IMR-90 (cell line): Measurements from ENCODE around the gene KLF7. TPM values are rescaled to one million over a fixed set of nuclear protein-coding genes. Genes with fewer than 3 reads are reported as not detected.

ENCODE experiments used
- ATAC-seq: fragments of 200-7000 bp; cut with Tn5 transposase; 2 replicates; pipeline ENCODE4 v1.9.1; 2020; ENCODE audit warnings: low read depth, mild to moderate bottlenecking, moderate library complexity
- BruUV-seq: library from RNA; stranded (reverse); fragments of 400-500 nt; replicated peaks from 2 replicates; lab custom pipeline; 2021; lab: Mats Ljungman, UMichigan
- CTCF ChIA-PET: fragments of 300-600 bp; formaldehyde crosslinking; extraction: SDS; loops from one replicate; lab custom pipeline; 2021; ENCODE audit warnings: antibody characterized with exemption; lab: Yijun Ruan, JAX
- POLR2A ChIA-PET: fragments of 300-600 bp; sonication (Branson Sonifier 250); formaldehyde crosslinking; loops from one replicate; lab custom pipeline; 2022; ENCODE audit warnings: antibody characterized with exemption; ENCODE audit not compliant: unreplicated experiment; lab: Charles Lee
- DNase-seq: peaks from one replicate; pipeline ENCODE4 v3.0.0; 2013
- H2AFZ ChIP-seq: replicated peaks from 2 replicates; pipeline ENCODE3; 2013; ENCODE audit warnings: low read length, mild to moderate bottlenecking; ENCODE audit not compliant: poor library complexity
- H2AK5ac ChIP-seq: 2 replicates; pipeline ENCODE4 v1.6.1; 2013; ENCODE audit warnings: low read depth, low read length, inconsistent platforms
- H2AK9ac ChIP-seq: replicated peaks from 2 replicates; pipeline ENCODE3; 2013; ENCODE audit warnings: mild to moderate bottlenecking, low read depth, low read length, moderate library complexity; ENCODE audit not compliant: poor library complexity
- H2BK120ac ChIP-seq: 2 replicates; pipeline ENCODE4 v1.6.1; 2013; ENCODE audit warnings: low read depth, low read length, inconsistent platforms
- H2BK15ac ChIP-seq: 3 replicates; pipeline ENCODE4 v1.6.1; 2013; ENCODE audit warnings: low read depth, low read length, inconsistent platforms
- H2BK20ac ChIP-seq: 2 replicates; pipeline ENCODE4 v1.6.1; 2013; ENCODE audit warnings: low read depth, mild to moderate bottlenecking, inconsistent platforms, low read length, moderate library complexity
- H2BK5ac ChIP-seq: 2 replicates; pipeline ENCODE4 v1.6.1; 2013; ENCODE audit warnings: mild to moderate bottlenecking, low read depth, low read length, inconsistent platforms; ENCODE audit not compliant: poor library complexity, severe bottlenecking
- H3K14ac ChIP-seq: replicated peaks from 2 replicates; pipeline ENCODE4 v1.6.1; 2013; ENCODE audit warnings: low read depth, low read length, inconsistent platforms
- H3K18ac ChIP-seq: 2 replicates; pipeline ENCODE4 v1.6.1; 2013; ENCODE audit warnings: low read depth, low read length, control low read depth
- H3K23ac ChIP-seq: 2 replicates; pipeline ENCODE4 v1.6.1; 2013; ENCODE audit warnings: low read depth, low read length, inconsistent platforms
- H3K27ac ChIP-seq: 2 replicates; pipeline ENCODE4 v1.5.1; 2013; ENCODE audit warnings: mild to moderate bottlenecking, control low read depth, low read length; ENCODE audit not compliant: insufficient read depth
- H3K27me3 ChIP-seq: 2 replicates; pipeline ENCODE4 v1.6.1; 2013; ENCODE audit warnings: low read length; ENCODE audit not compliant: control insufficient read depth, insufficient read depth
- H3K36me3 ChIP-seq: 2 replicates; pipeline ENCODE4 v1.6.1; 2013; ENCODE audit warnings: low read length, mixed read lengths; ENCODE audit not compliant: control insufficient read depth, insufficient read depth
- H3K4ac ChIP-seq: 2 replicates; pipeline ENCODE4 v1.6.1; 2013; ENCODE audit warnings: low read depth, low read length, inconsistent platforms
- H3K4me1 ChIP-seq: 2 replicates; pipeline ENCODE4 v1.6.1; 2013; ENCODE audit warnings: low read length, mixed read lengths; ENCODE audit not compliant: control insufficient read depth, insufficient read depth
- H3K4me2 ChIP-seq: 2 replicates; pipeline ENCODE4 v1.6.1; 2013; ENCODE audit warnings: low read depth, mild to moderate bottlenecking, control low read depth, low read length, moderate library complexity
- H3K4me3 ChIP-seq: 2 replicates; pipeline ENCODE4 v1.5.1; 2013; ENCODE audit warnings: low read depth, mild to moderate bottlenecking, control low read depth, low read length, moderate library complexity; ENCODE audit not compliant: insufficient read depth
- H3K56ac ChIP-seq: 2 replicates; pipeline ENCODE4 v1.6.1; 2013; ENCODE audit warnings: low read length, inconsistent platforms; ENCODE audit not compliant: insufficient read depth; ENCODE audit errors: extremely low read depth
- H3K79me1 ChIP-seq, 2 experiments: 2 replicates each; pipeline ENCODE4 v1.6.1; 2013; ENCODE audit warnings: low read length in 2 of 2, inconsistent platforms in 1 of 2, low read depth in 1 of 2
- H3K9ac ChIP-seq: 2 replicates; pipeline ENCODE4 v1.6.1; 2013; ENCODE audit warnings: low read depth, low read length, control low read depth
- H3K9me1 ChIP-seq: 2 replicates; pipeline ENCODE4 v1.6.1; 2013; ENCODE audit warnings: low read length, inconsistent platforms; ENCODE audit not compliant: insufficient read depth
- H3K9me3 ChIP-seq: 2 replicates; pipeline ENCODE4 v1.6.1; 2013; ENCODE audit warnings: low read length; ENCODE audit not compliant: control insufficient read depth, insufficient read depth
- H4K20me1 ChIP-seq: 2 replicates; pipeline ENCODE4 v1.6.1; 2013; ENCODE audit warnings: low read length, inconsistent platforms; ENCODE audit not compliant: insufficient read depth
- H4K5ac ChIP-seq: 2 replicates; pipeline ENCODE4 v1.6.1; 2013; ENCODE audit warnings: mild to moderate bottlenecking, low read depth, low read length, control low read depth
- H4K8ac ChIP-seq, 2 experiments: 2 replicates each; pipeline ENCODE4 v1.6.1; 2013; ENCODE audit warnings: low read depth in 2 of 2, low read length in 2 of 2, control low read depth in 1 of 2, inconsistent platforms in 1 of 2
- H4K91ac ChIP-seq: 2 replicates; pipeline ENCODE4 v1.6.1; 2013; ENCODE audit warnings: low read depth, low read length, inconsistent platforms; ENCODE audit not compliant: insufficient read depth
- BHLHE40 ChIP-seq: fragments of 150-350 bp; IDR thresholded peaks from 2 replicates; pipeline ENCODE4 v1.6.1; 2016; ENCODE audit warnings: mild to moderate bottlenecking, low read depth, low read length
- CEBPB ChIP-seq: IDR thresholded peaks from 2 replicates; pipeline ENCODE4 v1.6.1; 2012; ENCODE audit warnings: low read depth, low read length, improper control_type of control experiment
- CHD1 ChIP-seq: IDR thresholded peaks from 2 replicates; pipeline ENCODE4 v1.6.1; 2012; ENCODE audit warnings: low read depth, low read length, improper control_type of control experiment
- FOS ChIP-seq: fragments of 150-350 bp; IDR thresholded peaks from 2 replicates; pipeline ENCODE4 v1.6.1; 2016; ENCODE audit warnings: low read depth, low read length
- MAFK ChIP-seq: IDR thresholded peaks from 2 replicates; pipeline ENCODE4 v1.6.1; 2012; ENCODE audit warnings: low read depth, low read length, improper control_type of control experiment
- MAZ ChIP-seq: IDR thresholded peaks from 2 replicates; pipeline ENCODE4 v1.6.1; 2012; ENCODE audit warnings: low read depth, mild to moderate bottlenecking, low read length, improper control_type of control experiment, moderate library complexity, borderline replicate concordance
- MXI1 ChIP-seq: IDR thresholded peaks from 2 replicates; pipeline ENCODE4 v1.6.1; 2012; ENCODE audit warnings: low read depth, mild to moderate bottlenecking, low read length, moderate library complexity, borderline replicate concordance
- NFE2L2 ChIP-seq: fragments of 150-350 bp; IDR thresholded peaks from 2 replicates; pipeline ENCODE4 v1.6.1; 2016; ENCODE audit warnings: low read depth, mild to moderate bottlenecking, low read length
- POLR2A ChIP-seq: IDR thresholded peaks from 2 replicates; pipeline ENCODE4 v1.6.1; 2012; ENCODE audit warnings: mild to moderate bottlenecking, low read depth, low read length
- RAD21 ChIP-seq: IDR thresholded peaks from 2 replicates; pipeline ENCODE4 v1.6.1; 2012; ENCODE audit warnings: low read length, improper control_type of control experiment
- RCOR1 ChIP-seq: IDR thresholded peaks from 2 replicates; pipeline ENCODE4 v1.6.1; 2012; ENCODE audit warnings: mild to moderate bottlenecking, low read length, improper control_type of control experiment; ENCODE audit not compliant: insufficient replicate concordance
- RFX5 ChIP-seq: IDR thresholded peaks from 2 replicates; pipeline ENCODE4 v1.8.0; 2012; ENCODE audit warnings: low read depth, mild to moderate bottlenecking, low read length, moderate library complexity
- SMC3 ChIP-seq: fragments of 150-350 bp; IDR thresholded peaks from 2 replicates; pipeline ENCODE4 v1.6.1; 2016; ENCODE audit warnings: low read depth, mild to moderate bottlenecking, antibody characterized with exemption, low read length, moderate library complexity
- WGBS, 2 experiments: methylation state at CpG; one replicate each; pipeline versions ENCODE4 v1.1.5 to v1.1.7; 2013; ENCODE audit warnings: missing lambda C conversion rate in 2 of 2; ENCODE audit not compliant: insufficient read length in 1 of 2; ENCODE audit errors: extremely low coverage in 2 of 2; 5-methylcytosine and 5-hydroxymethylcytosine counted together
- dilution Hi-C: fragments of 300-500 bp; cut with HindIII; formaldehyde crosslinking; loops from one replicate; pipeline ENCODE4 v1.14.3; 2018; ENCODE audit warnings: low sequenced_read_pairs; ENCODE audit not compliant: unreplicated experiment
- in situ Hi-C: fragments of 300-500 bp; cut with MboI; formaldehyde crosslinking; loops from 3 replicates; pipeline ENCODE4 v1.14.3; 2019; ENCODE audit warnings: low sequenced_read_pairs, inconsistent platforms, mixed read lengths
- intact Hi-C: fragments of 100-400 bp; cut with micrococcal nuclease; formaldehyde crosslinking; loops from 2 replicates; pipeline ENCODE4 v1.10.0; 2022
- polyA plus RNA-seq, 3 experiments: library from polyadenylated mRNA; depleted of rRNA; stranded (reverse); fragments of >200 nt; gene quantifications; 2 replicates each; pipeline ENCODE4 v1.2.3, GENCODE V29; 2012; ENCODE audit warnings: low replicate concordance in 1 of 3
- total RNA-seq: library from RNA; depleted of rRNA; stranded (reverse); fragments of >200 nt; gene quantifications from 2 replicates; pipeline ENCODE4 v1.2.3, GENCODE V29; 2012
- TF ChIP-seq, protein P1 (sequence below): fragments of 150-350 bp; IDR thresholded peaks from 2 replicates; pipeline ENCODE4 v1.6.1; 2017; ENCODE audit warnings: mild to moderate bottlenecking, antibody characterized with exemption, low read length, low read depth
- TF ChIP-seq, protein P2 (sequence below): conservative IDR thresholded peaks from 2 replicates; pipeline ENCODE4 v1.5.1; 2012; ENCODE audit warnings: mild to moderate bottlenecking, low read depth, low read length, improper control_type of control experiment
- TF ChIP-seq, protein P3 (sequence below): fragments of 150-350 bp; IDR thresholded peaks from 2 replicates; pipeline ENCODE4 v1.6.1; 2016; ENCODE audit warnings: low read depth, mild to moderate bottlenecking, low read length, moderate library complexity, borderline replicate concordance

Gene KLF7
- total and polyA plus RNA-seq, 2 of the 4 experiments (the other 2 are of a cell fraction), result 23.1 to 28.5 TPM

DNA sequence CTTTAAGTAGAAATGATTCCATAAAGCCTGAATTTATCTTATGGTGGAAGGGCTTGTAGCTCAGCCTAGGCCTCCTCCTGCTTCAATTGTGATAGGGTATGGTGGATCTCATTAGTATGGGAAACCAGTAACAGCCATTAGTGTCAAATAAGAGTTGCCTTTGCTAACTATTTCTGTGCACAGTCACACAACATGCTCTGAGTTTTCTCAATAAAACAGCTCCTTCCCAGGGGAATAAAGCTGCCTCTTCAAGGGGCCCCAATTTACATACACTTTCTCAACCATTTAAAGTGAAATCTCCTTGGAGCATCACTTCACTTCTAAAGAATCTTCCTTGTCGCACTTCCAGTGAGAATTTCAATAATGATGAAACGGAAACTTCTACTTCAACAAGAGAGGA is 53.4 kb downstream of the KLF7 start:
- peaks cover 2% of the 10 kb centered on the region; the same call in 1 of the 2 replicates for H3K4me1 ChIP-seq
- no peak overlapping the region for H3K4ac ChIP-seq
- no peak overlapping the region for H3K27ac ChIP-seq
- peaks cover 79% of the 10 kb centered on the region for H4K20me1 ChIP-seq
- H2BK5ac ChIP-seq, result no peak overlapping the region
- no peak overlapping the region for H2AFZ ChIP-seq
- H3K23ac ChIP-seq, result no peak overlapping the region
- H3K79me1 ChIP-seq, result peaks cover 39 to 76% of the 10 kb centered on the region in 2 experiments
- intact Hi-C loops, result no loop called here
- no peaks in the 10 kb centered on the region for H3K9me3 ChIP-seq
- BruUV-seq, result no TSS peak
- POLR2A ChIA-PET, result no interaction called here
- no peak overlapping the region for H2BK120ac ChIP-seq
- no peak overlapping the region for H2BK15ac ChIP-seq
- no peak overlapping the region for H3K18ac ChIP-seq
- CTCF ChIA-PET, result interaction anchor here (1.3 kb wide), 1 partner anchor 51 kb away, joined by 3 read pairs; no protein-coding TSS in a partner anchor
- no peak overlapping the region for H3K56ac ChIP-seq
- WGBS, 2 experiments, result no CpG with 5 or more reads among the region's 2 CpGs
- no peak for DNase-seq
- H4K91ac ChIP-seq, result no peak overlapping the region
- H3K4me2 ChIP-seq, result no peak overlapping the region
- no peak overlapping the region for H2AK5ac ChIP-seq
- H3K4me3 ChIP-seq, result no peak overlapping the region
- dilution Hi-C loops, result no loop called here
- no peak for TF ChIP-seq SMC3
- TF ChIP-seq MAFK, result no peak
- TF ChIP-seq RAD21, result no peak
- TF ChIP-seq MAZ, result no peak
- no peak for TF ChIP-seq CEBPB
- no peak for TF ChIP-seq NFE2L2
- TF ChIP-seq, protein P1, sequence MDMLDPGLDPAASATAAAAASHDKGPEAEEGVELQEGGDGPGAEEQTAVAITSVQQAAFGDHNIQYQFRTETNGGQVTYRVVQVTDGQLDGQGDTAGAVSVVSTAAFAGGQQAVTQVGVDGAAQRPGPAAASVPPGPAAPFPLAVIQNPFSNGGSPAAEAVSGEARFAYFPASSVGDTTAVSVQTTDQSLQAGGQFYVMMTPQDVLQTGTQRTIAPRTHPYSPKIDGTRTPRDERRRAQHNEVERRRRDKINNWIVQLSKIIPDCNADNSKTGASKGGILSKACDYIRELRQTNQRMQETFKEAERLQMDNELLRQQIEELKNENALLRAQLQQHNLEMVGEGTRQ, result no peak
- TF ChIP-seq FOS, result no peak
- no peak for TF ChIP-seq CHD1
- no peak for TF ChIP-seq BHLHE40
- TF ChIP-seq, protein P2, sequence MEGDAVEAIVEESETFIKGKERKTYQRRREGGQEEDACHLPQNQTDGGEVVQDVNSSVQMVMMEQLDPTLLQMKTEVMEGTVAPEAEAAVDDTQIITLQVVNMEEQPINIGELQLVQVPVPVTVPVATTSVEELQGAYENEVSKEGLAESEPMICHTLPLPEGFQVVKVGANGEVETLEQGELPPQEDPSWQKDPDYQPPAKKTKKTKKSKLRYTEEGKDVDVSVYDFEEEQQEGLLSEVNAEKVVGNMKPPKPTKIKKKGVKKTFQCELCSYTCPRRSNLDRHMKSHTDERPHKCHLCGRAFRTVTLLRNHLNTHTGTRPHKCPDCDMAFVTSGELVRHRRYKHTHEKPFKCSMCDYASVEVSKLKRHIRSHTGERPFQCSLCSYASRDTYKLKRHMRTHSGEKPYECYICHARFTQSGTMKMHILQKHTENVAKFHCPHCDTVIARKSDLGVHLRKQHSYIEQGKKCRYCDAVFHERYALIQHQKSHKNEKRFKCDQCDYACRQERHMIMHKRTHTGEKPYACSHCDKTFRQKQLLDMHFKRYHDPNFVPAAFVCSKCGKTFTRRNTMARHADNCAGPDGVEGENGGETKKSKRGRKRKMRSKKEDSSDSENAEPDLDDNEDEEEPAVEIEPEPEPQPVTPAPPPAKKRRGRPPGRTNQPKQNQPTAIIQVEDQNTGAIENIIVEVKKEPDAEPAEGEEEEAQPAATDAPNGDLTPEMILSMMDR, result no peak
- no peak for TF ChIP-seq RFX5
- no peak for TF ChIP-seq MXI1
- TF ChIP-seq, protein P3, sequence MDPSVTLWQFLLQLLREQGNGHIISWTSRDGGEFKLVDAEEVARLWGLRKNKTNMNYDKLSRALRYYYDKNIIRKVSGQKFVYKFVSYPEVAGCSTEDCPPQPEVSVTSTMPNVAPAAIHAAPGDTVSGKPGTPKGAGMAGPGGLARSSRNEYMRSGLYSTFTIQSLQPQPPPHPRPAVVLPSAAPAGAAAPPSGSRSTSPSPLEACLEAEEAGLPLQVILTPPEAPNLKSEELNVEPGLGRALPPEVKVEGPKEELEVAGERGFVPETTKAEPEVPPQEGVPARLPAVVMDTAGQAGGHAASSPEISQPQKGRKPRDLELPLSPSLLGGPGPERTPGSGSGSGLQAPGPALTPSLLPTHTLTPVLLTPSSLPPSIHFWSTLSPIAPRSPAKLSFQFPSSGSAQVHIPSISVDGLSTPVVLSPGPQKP, result no peak
- no peak for TF ChIP-seq POLR2A
- no peak for TF ChIP-seq RCOR1
- H3K14ac ChIP-seq, result no peak overlapping the region
- H3K9ac ChIP-seq, result no peak overlapping the region
- no peak overlapping the region for H4K5ac ChIP-seq
- ATAC-seq, result no peak
- in situ Hi-C loops, result no loop called here
- no peak overlapping the region for H2BK20ac ChIP-seq
- H3K36me3 ChIP-seq, result peaks cover 11% of the 10 kb centered on the region
- no peak overlapping the region for H2AK9ac ChIP-seq
- H3K9me1 ChIP-seq, result peaks cover 23% of the 10 kb centered on the region
- no peak overlapping the region for H4K8ac ChIP-seq
- no peaks in the 10 kb centered on the region for H3K27me3 ChIP-seq
